A549 (cell line): ENCODE data around the gene OLFM1. TPM values are rescaled to one million over a fixed set of nuclear protein-coding genes. Genes with fewer than 3 reads are reported as not detected.

Experiments
- ATAC-seq, 2 experiments: fragments of 200-7000 bp in 1 of 2; fragments of >200 bp in 1 of 2; cut with Nextera tagmentation in 1 of 2; cut with Tn5 transposase in 1 of 2; 3 replicates each; pipeline versions ENCODE4 v1.8.0 to v1.9.1; 2018 to 2020; ENCODE audit warnings: mild to moderate bottlenecking in 1 of 2, moderate library complexity in 1 of 2
- CTCF ChIA-PET: fragments of 300-600 bp; sonication (Branson Sonifier 250); formaldehyde crosslinking; extraction: SDS; loops from one replicate; lab custom pipeline; 2021; ENCODE audit warnings: antibody characterized with exemption, inconsistent platforms; lab: Yijun Ruan, JAX
- POLR2A ChIA-PET: fragments of 350-600 bp; formaldehyde crosslinking; extraction: SDS; loops from one replicate; lab custom pipeline; 2021; ENCODE audit warnings: antibody characterized with exemption, inconsistent platforms; lab: Yijun Ruan, JAX
- DNase-seq, 2 experiments: peaks; one replicate each; pipeline versions ENCODE4 v3.0.0 to v3.0.0-alpha.2; 2011 to 2016; ENCODE audit warnings: low read depth in 1 of 2, low spot score in 1 of 2
- FAIRE-seq: peaks from 2 replicates; lab custom pipeline; 2011; peaks lifted over from hg19 to GRCh38; lab: Jason Lieb, UNC
- H3K27ac ChIP-seq, 2 experiments: fragments of >200 bp; sonication (Bioruptor Twin); formaldehyde crosslinking; 3 replicates each; pipeline ENCODE4 v1.5.1; 2016 to 2017
- H3K4me1 ChIP-seq: fragments of >200 bp; sonication (Bioruptor Twin); formaldehyde crosslinking; 3 replicates; pipeline ENCODE4 v1.6.1; 2016
- H3K4me2 ChIP-seq: fragments of >200 bp; sonication (Bioruptor Twin); formaldehyde crosslinking; 3 replicates; pipeline ENCODE4 v1.6.1; 2016
- H3K4me3 ChIP-seq: fragments of >200 bp; sonication (Bioruptor Twin); formaldehyde crosslinking; 3 replicates; pipeline ENCODE4 v1.5.1; 2016
- H3K9me3 ChIP-seq: fragments of >200 bp; sonication (Bioruptor Twin); formaldehyde crosslinking; 3 replicates; pipeline ENCODE4 v1.6.1; 2016
- ATOH8 ChIP-seq: fragments of 250-450 bp; sonication (Bioruptor Pico); IDR thresholded peaks from 2 replicates; pipeline ENCODE4 v1.5.0; 2020; ENCODE audit warnings: low read depth, mild to moderate bottlenecking, moderate library complexity
- BHLHE40 ChIP-seq: IDR thresholded peaks from 2 replicates; pipeline ENCODE4 v1.6.1; 2012; ENCODE audit warnings: low read depth, low read length, inconsistent platforms
- CHD2 ChIP-seq: fragments of 150-350 bp; IDR thresholded peaks from 2 replicates; pipeline ENCODE4 v1.6.1; 2014; ENCODE audit warnings: low read length; ENCODE audit not compliant: partially characterized antibody
- EHMT2 ChIP-seq: fragments of 200-600 bp; sonication (generic); IDR thresholded peaks from 2 replicates; pipeline ENCODE4 v1.6.1; 2016; ENCODE audit warnings: antibody characterized with exemption, low read depth, mild to moderate bottlenecking, moderate library complexity
- EP300 ChIP-seq, 2 experiments: fragments of >200 bp; sonication (Bioruptor Twin); formaldehyde crosslinking; IDR thresholded peaks; 2 replicates in 1 of 2; 3 replicates in 1 of 2; pipeline ENCODE4 v1.6.1; 2016 to 2017
- ESRRA ChIP-seq: fragments of 150-350 bp; IDR thresholded peaks from 2 replicates; pipeline ENCODE4 v1.6.1; 2014; ENCODE audit warnings: mild to moderate bottlenecking, low read length, borderline replicate concordance
- FOSL2 ChIP-seq, 2 experiments: fragments of 450-650 bp in 1 of 2; fragments of >200 bp in 1 of 2; sonication (Bioruptor Twin) in 1 of 2; formaldehyde crosslinking; IDR thresholded peaks; 2 replicates each; pipeline versions ENCODE4 v1.5.0 to v1.6.1; 2016 to 2020; ENCODE audit warnings: mild to moderate bottlenecking in 1 of 2, moderate library complexity in 1 of 2
- FOXS1 ChIP-seq: fragments of 250-450 bp; sonication (Bioruptor Pico); IDR thresholded peaks from 2 replicates; pipeline ENCODE4 v1.5.0; 2020; ENCODE audit warnings: mild to moderate bottlenecking, moderate library complexity
- HDAC2 ChIP-seq: fragments of 200-600 bp; sonication (generic); IDR thresholded peaks from 2 replicates; pipeline ENCODE4 v1.6.1; 2016
- HOXB5 ChIP-seq: fragments of 250-450 bp; sonication (Bioruptor Pico); IDR thresholded peaks from 2 replicates; pipeline ENCODE4 v1.5.0; 2020; ENCODE audit warnings: mild to moderate bottlenecking, moderate library complexity
- JUN ChIP-seq, 2 experiments: fragments of >200 bp; sonication (Bioruptor Twin); formaldehyde crosslinking; IDR thresholded peaks; 2 replicates in 1 of 2; 3 replicates in 1 of 2; pipeline ENCODE4 v1.6.1; 2016 to 2017
- MYC ChIP-seq: IDR thresholded peaks from 2 replicates; pipeline ENCODE4 v1.6.1; 2012; ENCODE audit warnings: mild to moderate bottlenecking, inconsistent platforms, low read length, improper control_type of control experiment, borderline replicate concordance
- NR3C1 ChIP-seq: fragments of >200 bp; sonication (Bioruptor Twin); formaldehyde crosslinking; IDR thresholded peaks from 3 replicates; pipeline ENCODE4 v1.6.1; 2017
- PBX3 ChIP-seq: IDR thresholded peaks from 2 replicates; pipeline ENCODE4 v1.6.1; 2012
- PHF8 ChIP-seq: fragments of 200-600 bp; sonication (generic); IDR thresholded peaks from 2 replicates; pipeline ENCODE4 v1.6.1; 2016; ENCODE audit warnings: low read depth, mild to moderate bottlenecking, antibody characterized with exemption, moderate library complexity, borderline replicate concordance
- RAD21 ChIP-seq, 2 experiments: fragments of >200 bp in 1 of 2; sonication (Bioruptor Twin) in 1 of 2; formaldehyde crosslinking in 1 of 2; IDR thresholded peaks in 1 of 2; conservative IDR thresholded peaks in 1 of 2; 2 replicates in 1 of 2; 3 replicates in 1 of 2; pipeline ENCODE4 v1.6.1; 2012 to 2018; ENCODE audit warnings: inconsistent platforms in 1 of 2
- RARB ChIP-seq: fragments of 250-450 bp; sonication (Bioruptor Pico); IDR thresholded peaks from 2 replicates; pipeline ENCODE4 v1.8.0; 2021; ENCODE audit warnings: mild to moderate bottlenecking, moderate library complexity
- RFX5 ChIP-seq: fragments of 450-650 bp; IDR thresholded peaks from 2 replicates; pipeline ENCODE4 v1.7.1; 2014; ENCODE audit warnings: antibody characterized with exemption, mild to moderate bottlenecking, moderate library complexity
- SREBF2 ChIP-seq: fragments of 450-650 bp; IDR thresholded peaks from 2 replicates; pipeline ENCODE4 v1.6.1; 2014; ENCODE audit warnings: mild to moderate bottlenecking, moderate library complexity
- ZNF302 ChIP-seq: fragments of 250-450 bp; sonication (Bioruptor Pico); IDR thresholded peaks from 2 replicates; pipeline ENCODE4 v1.9.0; 2021; ENCODE audit warnings: inconsistent platforms, mild to moderate bottlenecking, moderate library complexity
- ZSCAN20 ChIP-seq: fragments of 250-450 bp; sonication (Bioruptor Pico); IDR thresholded peaks from 2 replicates; pipeline ENCODE4 v1.8.0; 2022; ENCODE audit warnings: mild to moderate bottlenecking, moderate library complexity
- WGBS: methylation state at CpG from one replicate; pipeline ENCODE4 v1.1.6; 2017; ENCODE audit errors: missing lambda C conversion rate; 5-methylcytosine and 5-hydroxymethylcytosine counted together
- polyA plus RNA-seq, 4 experiments: library from polyadenylated mRNA; depleted of rRNA in 3 of 4; stranded (reverse); fragments of >200 nt; fragmentation: RNase III in 1 of 4; extraction: RNeasy Plus Mini Kit Qiagen cat#74134 plus additional on column Dnase treatment in 1 of 4; gene quantifications; 2 replicates in 3 of 4; 3 replicates in 1 of 4; pipeline ENCODE4 v1.2.3, GENCODE V29; 2011 to 2017
- TF ChIP-seq, protein P1 (sequence below): fragments of 250-450 bp; sonication (Bioruptor Pico); IDR thresholded peaks from 2 replicates; pipeline ENCODE4 v1.5.0; 2021; ENCODE audit warnings: mild to moderate bottlenecking, moderate library complexity, borderline replicate concordance
- TF ChIP-seq, protein P2 (sequence below): IDR thresholded peaks from 2 replicates; pipeline ENCODE4 v1.6.1; 2012
- TF ChIP-seq, protein P3 (sequence below): fragments of >200 bp; sonication (Bioruptor Twin); formaldehyde crosslinking; IDR thresholded peaks from 3 replicates; pipeline ENCODE4 v1.5.1; 2016
- TF ChIP-seq, protein P4 (sequence below): fragments of >200 bp; sonication (Bioruptor Twin); formaldehyde crosslinking; IDR thresholded peaks from 2 replicates; pipeline ENCODE4 v1.6.1; 2016

The OLFM1 gene
- polyA plus RNA-seq, 2 of the 4 experiments (the other 2 are of a cell fraction): 2.7 to 10.5 TPM

GRCh38 chr9:135163023-135163780, 75.7 kb downstream of the OLFM1 start:
- no peak overlapping the region for H3K4me2 ChIP-seq
- DNase-seq (no peak), ATAC-seq (no peak), FAIRE-seq (no peak)
- 34% methylated on average over 11 of the region's 11 CpGs for WGBS
- H3K27ac ChIP-seq: no peak overlapping the region
- H3K4me3 ChIP-seq: no peak overlapping the region
- ChIA-PET CTCF (no interaction called here), POLR2A (no interaction called here)
- no peaks in the 10 kb centered on the region for H3K4me1 ChIP-seq
- TF ChIP-seq FOSL2 (IDR thresholded peaks at IDR 0.05): no peak
- TF ChIP-seq FOSL2 (CRISPR knock-in tag; IDR thresholded peaks at IDR 0.05): no peak
- TF ChIP-seq, protein P1, sequence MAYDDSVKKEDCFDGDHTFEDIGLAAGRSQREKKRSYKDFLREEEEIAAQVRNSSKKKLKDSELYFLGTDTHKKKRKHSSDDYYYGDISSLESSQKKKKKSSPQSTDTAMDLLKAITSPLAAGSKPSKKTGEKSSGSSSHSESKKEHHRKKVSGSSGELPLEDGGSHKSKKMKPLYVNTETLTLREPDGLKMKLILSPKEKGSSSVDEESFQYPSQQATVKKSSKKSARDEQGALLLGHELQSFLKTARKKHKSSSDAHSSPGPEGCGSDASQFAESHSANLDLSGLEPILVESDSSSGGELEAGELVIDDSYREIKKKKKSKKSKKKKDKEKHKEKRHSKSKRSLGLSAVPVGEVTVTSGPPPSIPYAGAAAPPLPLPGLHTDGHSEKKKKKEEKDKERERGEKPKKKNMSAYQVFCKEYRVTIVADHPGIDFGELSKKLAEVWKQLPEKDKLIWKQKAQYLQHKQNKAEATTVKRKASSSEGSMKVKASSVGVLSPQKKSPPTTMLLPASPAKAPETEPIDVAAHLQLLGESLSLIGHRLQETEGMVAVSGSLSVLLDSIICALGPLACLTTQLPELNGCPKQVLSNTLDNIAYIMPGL (CRISPR knock-in tag): no peak
- no peak for TF ChIP-seq EP300 (IDR thresholded peaks at IDR 0.05)
- TF ChIP-seq FOXS1 (CRISPR knock-in tag): no peak
- no peak for TF ChIP-seq RFX5
- TF ChIP-seq NR3C1: no peak
- TF ChIP-seq ATOH8 (CRISPR knock-in tag): no peak
- TF ChIP-seq PBX3: no peak
- TF ChIP-seq SREBF2: no peak
- TF ChIP-seq, protein P2, sequence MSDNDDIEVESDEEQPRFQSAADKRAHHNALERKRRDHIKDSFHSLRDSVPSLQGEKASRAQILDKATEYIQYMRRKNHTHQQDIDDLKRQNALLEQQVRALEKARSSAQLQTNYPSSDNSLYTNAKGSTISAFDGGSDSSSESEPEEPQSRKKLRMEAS: no peak
- no peak for TF ChIP-seq PHF8
- TF ChIP-seq RARB: no peak
- TF ChIP-seq ZSCAN20: no peak
- TF ChIP-seq, protein P3, sequence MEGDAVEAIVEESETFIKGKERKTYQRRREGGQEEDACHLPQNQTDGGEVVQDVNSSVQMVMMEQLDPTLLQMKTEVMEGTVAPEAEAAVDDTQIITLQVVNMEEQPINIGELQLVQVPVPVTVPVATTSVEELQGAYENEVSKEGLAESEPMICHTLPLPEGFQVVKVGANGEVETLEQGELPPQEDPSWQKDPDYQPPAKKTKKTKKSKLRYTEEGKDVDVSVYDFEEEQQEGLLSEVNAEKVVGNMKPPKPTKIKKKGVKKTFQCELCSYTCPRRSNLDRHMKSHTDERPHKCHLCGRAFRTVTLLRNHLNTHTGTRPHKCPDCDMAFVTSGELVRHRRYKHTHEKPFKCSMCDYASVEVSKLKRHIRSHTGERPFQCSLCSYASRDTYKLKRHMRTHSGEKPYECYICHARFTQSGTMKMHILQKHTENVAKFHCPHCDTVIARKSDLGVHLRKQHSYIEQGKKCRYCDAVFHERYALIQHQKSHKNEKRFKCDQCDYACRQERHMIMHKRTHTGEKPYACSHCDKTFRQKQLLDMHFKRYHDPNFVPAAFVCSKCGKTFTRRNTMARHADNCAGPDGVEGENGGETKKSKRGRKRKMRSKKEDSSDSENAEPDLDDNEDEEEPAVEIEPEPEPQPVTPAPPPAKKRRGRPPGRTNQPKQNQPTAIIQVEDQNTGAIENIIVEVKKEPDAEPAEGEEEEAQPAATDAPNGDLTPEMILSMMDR: no peak
- TF ChIP-seq ESRRA: no peak
- no peak for TF ChIP-seq MYC
- no peak for TF ChIP-seq RAD21 (conservative IDR thresholded peaks at IDR 0.05 in 1 of 2, IDR thresholded peaks at IDR 0.05 in 1 of 2)
- no peak for TF ChIP-seq BHLHE40
- TF ChIP-seq JUN (IDR thresholded peaks at IDR 0.05): no peak
- TF ChIP-seq HDAC2: no peak
- no peaks in the 10 kb centered on the region for H3K9me3 ChIP-seq

DNA sequence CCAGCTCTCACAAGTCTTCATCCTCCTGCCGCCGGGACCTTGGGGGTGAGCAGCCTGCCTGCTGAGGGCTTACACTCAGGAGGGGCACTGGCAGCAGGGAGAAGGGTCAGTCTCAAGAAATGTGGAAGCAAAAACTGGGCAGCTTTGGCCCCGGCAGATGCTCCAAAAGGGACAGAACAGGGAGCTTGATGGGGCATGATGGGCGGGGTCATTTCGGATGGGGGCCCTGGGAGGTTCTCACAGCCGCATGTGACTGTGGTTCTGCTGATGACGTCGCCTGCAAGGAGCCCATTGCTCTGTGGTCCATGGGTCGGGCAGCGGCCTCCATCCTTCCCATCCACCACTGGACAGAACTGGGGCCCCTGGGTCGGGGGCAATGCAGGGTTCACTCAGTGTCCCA, 76.6 kb downstream of the OLFM1 start:
- WGBS: 14% methylated on average over 5 of the region's 11 CpGs
- ChIA-PET CTCF (interaction anchor here (0.6 kb wide), 1 partner anchor 802 kb away, joined by 3 read pairs; no protein-coding TSS in a partner anchor), POLR2A (no interaction called here)
- FAIRE-seq (no peak), DNase-seq (no peak), ATAC-seq (no peak)
- Histone ChIP-seq H3K9me3 (no peaks in the 10 kb centered on the region), H3K27ac (no peak overlapping the region), H3K4me3 (no peak overlapping the region), H3K4me1 (no peaks in the 10 kb centered on the region), H3K4me2 (no peak overlapping the region)
- TF ChIP-seq CHD2 (no peak), ZNF302 (CRISPR knock-in tag) (no peak), EHMT2 (no peak), HOXB5 (CRISPR knock-in tag) (no peak), RARB (no peak), BHLHE40 (no peak), PBX3 (no peak)
- TF ChIP-seq, protein P4, sequence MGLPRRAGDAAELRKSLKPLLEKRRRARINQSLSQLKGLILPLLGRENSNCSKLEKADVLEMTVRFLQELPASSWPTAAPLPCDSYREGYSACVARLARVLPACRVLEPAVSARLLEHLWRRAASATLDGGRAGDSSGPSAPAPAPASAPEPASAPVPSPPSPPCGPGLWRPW: no peak
